ENCODE results near the gene SDCBP2. TPM values are rescaled to one million over a fixed set of nuclear protein-coding genes. Genes with fewer than 3 reads are reported as not detected.

SDCBP2 gene
- total RNA-seq, 1 donor from 2014 or later, result 2.9 TPM

GRCh38 chr20:1331801-1332453 lies 3.0 kb upstream of the SDCBP2 start:
- Mint-ChIP-seq H3K9me3 (no peaks in the 10 kb centered on the region), H3K36me3 (peaks cover 9% of the 10 kb centered on the region), H3K27ac (no peak overlapping the region), H3K4me3 (no peak overlapping the region), H3K27me3 (ENCODE audit: low read depth) (no peaks in the 10 kb centered on the region), H3K4me1 (peaks cover 11% of the 10 kb centered on the region)
- no peak for TF ChIP-seq CTCF (IDR thresholded peaks at IDR 0.05; ENCODE audit: unreplicated experiment)
- peak in 1 of 2 experiments; percentile 6 for DNase-seq (ENCODE audit: low spot score in 2 of 2, unreplicated experiment in 2 of 2)

GRCh38 chr20:1331101-1331500 lies 2.2 kb upstream of the SDCBP2 start:
- peak in 1 of 2 experiments; percentile 14 for DNase-seq (ENCODE audit: low spot score in 2 of 2, unreplicated experiment in 2 of 2)
- peaks cover 9% of the 10 kb centered on the region for H3K36me3 Mint-ChIP-seq
- H3K9me3 Mint-ChIP-seq, result no peaks in the 10 kb centered on the region
- H3K4me1 Mint-ChIP-seq, result peaks cover 12% of the 10 kb centered on the region
- TF ChIP-seq CTCF (IDR thresholded peaks at IDR 0.05; ENCODE audit: unreplicated experiment), result no peak
- no peaks in the 10 kb centered on the region for H3K27me3 Mint-ChIP-seq (ENCODE audit: low read depth)
- no peak overlapping the region for H3K27ac Mint-ChIP-seq
- no peak overlapping the region for H3K4me3 Mint-ChIP-seq

- H3K9me3 Mint-ChIP-seq, result no peaks in the 10 kb centered on the region
- peak in 1 of 2 experiments; percentile 21 for DNase-seq (ENCODE audit: low spot score in 2 of 2, unreplicated experiment in 2 of 2)
- no peak overlapping the region for H3K27ac Mint-ChIP-seq
- no peaks in the 10 kb centered on the region for H3K27me3 Mint-ChIP-seq (ENCODE audit: low read depth)
- H3K4me1 Mint-ChIP-seq, result peaks cover 12% of the 10 kb centered on the region
- H3K4me3 Mint-ChIP-seq, result no peak overlapping the region
- no peak for TF ChIP-seq CTCF (IDR thresholded peaks at IDR 0.05; ENCODE audit: unreplicated experiment)
- peaks cover 9% of the 10 kb centered on the region for H3K36me3 Mint-ChIP-seq
Measured at GRCh38 chr20:1330075-1330830, 1.3 kb upstream of the SDCBP2 start.

GRCh38 chr20:1327827-1328679 lies 886 bp downstream of the SDCBP2 start:
- peak in 1 of 2 experiments; percentile 25 for DNase-seq (ENCODE audit: low spot score in 2 of 2, unreplicated experiment in 2 of 2)
- no peak for TF ChIP-seq CTCF (IDR thresholded peaks at IDR 0.05; ENCODE audit: unreplicated experiment)
- H3K27me3 Mint-ChIP-seq (ENCODE audit: low read depth), result no peaks in the 10 kb centered on the region
- peaks cover 12% of the 10 kb centered on the region for H3K4me1 Mint-ChIP-seq
- peaks cover 5% of the 10 kb centered on the region for H3K36me3 Mint-ChIP-seq
- H3K9me3 Mint-ChIP-seq, result no peaks in the 10 kb centered on the region
- no peak overlapping the region for H3K4me3 Mint-ChIP-seq
- peak overlapping the region; percentile 28 for H3K27ac Mint-ChIP-seq

GRCh38 chr20:1327241-1327653 lies 1.7 kb downstream of the SDCBP2 start:
- peak in 1 of 2 experiments; percentile 29 for DNase-seq (ENCODE audit: low spot score in 2 of 2, unreplicated experiment in 2 of 2)
- Mint-ChIP-seq H3K9me3 (no peaks in the 10 kb centered on the region), H3K4me3 (no peak overlapping the region), H3K4me1 (peaks cover 12% of the 10 kb centered on the region), H3K27me3 (ENCODE audit: low read depth) (peaks cover under 1% of the 10 kb centered on the region), H3K27ac (no peak overlapping the region), H3K36me3 (no peaks in the 10 kb centered on the region)
- TF ChIP-seq CTCF (IDR thresholded peaks at IDR 0.05; ENCODE audit: unreplicated experiment), result no peak
